GM19035 (cell line): Measurements from ENCODE around the gene GTF2E1.
"Not testable (repeated sequence)": the region's sequence is repeated elsewhere in the genome, so short reads cannot be mapped to it uniquely, and the experiment has no call there.

Experiments
- ATAC-seq: cut with Tn5 transposase; IDR thresholded peaks from one replicate; pipeline ENCODE4 v1.9.1; 2021; ENCODE audit not compliant: unreplicated experiment

Gene GTF2E1

GRCh38 chr3:120742198-120742848 lies at the start of gene GTF2E1, which contains the start of gene RABL3:
Gene GTF2E1, plus strand, starts transcription at chr3:120742744. Its CDS starts 7,809 bp downstream, at chr3:120750553.
Gene RABL3, minus strand, starts transcription at chr3:120742516. Its CDS starts 9 bp downstream, at chr3:120742507.
- peak; percentile 99 for ATAC-seq

- ATAC-seq: no peak
These were observed 48.9 kb upstream of the GTF2E1 start for GRCh38 chr3:120693439-120694171.

GRCh38 chr3:120699333-120699732 lies 43.2 kb upstream of the GTF2E1 start:
- ATAC-seq: no peak

GRCh38 chr3:120705884-120706582 lies 36.5 kb upstream of the GTF2E1 start:
- ATAC-seq: no peak

- no peak for ATAC-seq
These were observed 35.6 kb upstream of the GTF2E1 start for GRCh38 chr3:120706950-120707349.

GRCh38 chr3:120708408-120708807 lies 34.1 kb upstream of the GTF2E1 start:
- no peak for ATAC-seq

GRCh38 chr3:120710369-120710768 lies 32.2 kb upstream of the GTF2E1 start:
- ATAC-seq: no peak

GRCh38 chr3:120713262-120713661 lies 29.3 kb upstream of the GTF2E1 start:
- ATAC-seq: no peak

- not testable (repeated sequence) for ATAC-seq
These were observed 23.2 kb upstream of the GTF2E1 start for GRCh38 chr3:120719167-120719834.

GRCh38 chr3:120726791-120727190 lies 15.8 kb upstream of the GTF2E1 start:
- no peak for ATAC-seq

- ATAC-seq: no peak
These were observed 11.7 kb upstream of the GTF2E1 start for GRCh38 chr3:120730576-120731542.

- ATAC-seq: not testable (repeated sequence)
These were observed 4.5 kb upstream of the GTF2E1 start for GRCh38 chr3:120738006-120738405.

GRCh38 chr3:120741320-120741719 lies 1.2 kb upstream of the GTF2E1 start:
- no peak for ATAC-seq

- ATAC-seq: peak; percentile 25
These were observed 727 bp upstream of the GTF2E1 start for GRCh38 chr3:120741837-120742197.

- peak; percentile 25 for ATAC-seq
These were observed 363 bp downstream of the GTF2E1 start for GRCh38 chr3:120742849-120743365.

- ATAC-seq: no peak
These were observed 1.1 kb downstream of the GTF2E1 start for GRCh38 chr3:120743556-120744195.

- no peak for ATAC-seq
These were observed 2.9 kb downstream of the GTF2E1 start for GRCh38 chr3:120745466-120745865.

GRCh38 chr3:120749843-120750242 lies 7.3 kb downstream of the GTF2E1 start:
- no peak for ATAC-seq

- ATAC-seq: no peak
These were observed 9.7 kb downstream of the GTF2E1 start for GRCh38 chr3:120752230-120752629.
